ENCODE measurements around the gene BSND. TPM values are rescaled to one million over a fixed set of nuclear protein-coding genes. Genes with fewer than 3 reads are reported as not detected.

Gene BSND
- total and polyA plus RNA-seq, 3 experiments from 2014 or later, result not detected

DNA sequence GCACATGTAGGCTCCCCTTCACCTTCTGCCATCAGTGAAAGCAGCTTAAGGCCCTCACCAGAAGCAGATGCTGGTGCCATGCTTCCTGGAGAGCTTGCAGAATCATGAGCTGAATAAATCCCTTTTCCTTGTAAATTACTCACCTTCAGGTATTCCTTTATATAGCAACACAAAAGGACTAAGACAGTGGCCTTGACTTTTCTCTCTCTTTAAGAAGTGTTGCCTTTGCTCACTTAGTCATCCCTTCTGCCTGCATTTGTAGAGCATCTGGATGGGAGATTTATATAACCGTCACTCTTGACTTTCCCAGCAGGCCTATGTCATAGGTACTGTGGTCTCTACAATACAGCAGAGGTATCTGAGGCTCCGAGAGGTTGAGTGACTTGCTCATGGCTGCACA lies 44.3 kb downstream of the BSND start:
- H3K4me1 Mint-ChIP-seq, result peaks cover 0 to 11% (median 0%) of the 10 kb centered on the region in 3 donors
- no peaks in the 10 kb centered on the region for H3K36me3 ChIP-seq (ENCODE audit: insufficient read depth, low read length)
- CTCF ChIA-PET, result no interaction called here
- peaks cover 33 to 35% of the 10 kb centered on the region in 2 donors for H3K27me3 Mint-ChIP-seq
- POLR2A ChIA-PET, result no interaction called here
- no peak overlapping the region for H3K27ac Mint-ChIP-seq
- no peaks in the 10 kb centered on the region for H3K27me3 ChIP-seq (ENCODE audit: insufficient read depth, low read length, poor library complexity, severe bottlenecking)
- no peaks in the 10 kb centered on the region for H3K9me3 ChIP-seq (ENCODE audit: low read length)
- H3K4me3 Mint-ChIP-seq, result no peak overlapping the region
- no peaks in the 10 kb centered on the region for H3K9me3 Mint-ChIP-seq
- H3K4me1 ChIP-seq (ENCODE audit: insufficient read depth, low read length), result no peaks in the 10 kb centered on the region
- H3K36me3 Mint-ChIP-seq, result no peaks in the 10 kb centered on the region
- DNase-seq, result no peak
- no peak overlapping the region for H3K27ac ChIP-seq (ENCODE audit: low read depth, low read length)
- no peak overlapping the region for H3K4me3 ChIP-seq (ENCODE audit: low read length)

DNA sequence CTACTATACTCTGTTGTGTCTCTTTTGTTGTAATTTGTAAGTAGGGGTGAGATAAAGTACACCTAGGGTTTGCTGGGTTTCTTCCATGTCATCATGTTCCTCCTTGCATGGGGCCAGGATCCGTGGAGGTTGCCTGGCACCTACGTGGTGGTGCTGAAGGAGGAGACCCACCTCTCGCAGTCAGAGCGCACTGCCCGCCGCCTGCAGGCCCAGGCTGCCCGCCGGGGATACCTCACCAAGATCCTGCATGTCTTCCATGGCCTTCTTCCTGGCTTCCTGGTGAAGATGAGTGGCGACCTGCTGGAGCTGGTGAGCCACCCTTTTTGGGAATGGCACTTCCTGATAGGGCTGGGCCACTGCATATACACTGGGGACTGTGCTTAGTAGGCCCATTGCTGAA lies 45.0 kb downstream of the BSND start:
- no peaks in the 10 kb centered on the region for H3K36me3 Mint-ChIP-seq
- no peak for DNase-seq
- no peak overlapping the region for H3K27ac ChIP-seq (ENCODE audit: low read depth, low read length)
- no peaks in the 10 kb centered on the region for H3K36me3 ChIP-seq (ENCODE audit: insufficient read depth, low read length)
- no peaks in the 10 kb centered on the region for H3K27me3 ChIP-seq (ENCODE audit: insufficient read depth, low read length, poor library complexity, severe bottlenecking)
- H3K27me3 Mint-ChIP-seq, result peaks cover 31 to 32% of the 10 kb centered on the region in 2 donors
- H3K4me3 ChIP-seq (ENCODE audit: low read length), result no peak overlapping the region
- H3K4me1 Mint-ChIP-seq, result peaks cover 0 to 11% (median 0%) of the 10 kb centered on the region in 3 donors
- ChIA-PET POLR2A (no interaction called here), CTCF (no interaction called here)
- H3K27ac Mint-ChIP-seq, result no peak overlapping the region
- H3K9me3 Mint-ChIP-seq, result no peaks in the 10 kb centered on the region
- no peaks in the 10 kb centered on the region for H3K4me1 ChIP-seq (ENCODE audit: insufficient read depth, low read length)
- H3K4me3 Mint-ChIP-seq, result no peak overlapping the region
- no peaks in the 10 kb centered on the region for H3K9me3 ChIP-seq (ENCODE audit: low read length)

DNA sequence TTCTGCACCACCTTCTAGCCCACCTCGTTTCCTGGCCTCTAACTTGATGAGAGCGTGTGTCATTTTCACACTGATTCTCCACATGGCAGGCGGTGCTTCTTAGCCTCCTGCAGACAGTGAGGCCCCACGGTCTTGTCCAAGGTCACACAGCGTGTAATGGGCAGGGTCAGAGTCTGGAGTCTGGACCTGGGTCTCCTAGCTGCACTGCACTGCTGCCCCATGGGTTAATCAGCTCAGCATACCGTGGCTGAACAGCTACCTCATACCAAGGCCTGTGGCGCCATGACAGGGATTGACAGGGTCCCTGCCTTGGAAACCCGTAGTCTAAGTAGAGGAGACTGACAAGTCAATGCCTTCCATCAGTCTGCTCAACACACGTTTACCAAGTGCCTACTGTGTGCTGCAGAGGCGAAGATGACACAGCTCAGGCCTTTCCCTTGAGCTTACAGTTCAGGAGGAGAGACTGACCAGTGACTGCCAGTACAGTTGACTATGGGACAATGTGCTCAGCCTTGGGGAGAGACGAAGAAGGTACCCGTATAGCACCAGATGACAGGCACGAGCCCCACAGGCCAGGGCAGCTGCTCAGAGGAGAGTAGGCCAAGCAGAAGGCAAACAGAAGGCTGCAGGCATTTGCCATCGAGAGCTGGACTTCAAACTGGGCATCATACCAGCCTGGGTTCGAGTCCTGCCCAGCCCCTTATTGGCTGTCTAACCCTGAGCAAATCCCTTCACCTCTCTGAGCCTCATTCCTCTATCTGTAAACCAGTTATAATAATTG lies 46.1 kb downstream of the BSND start:
- no peaks in the 10 kb centered on the region for H3K36me3 ChIP-seq (ENCODE audit: insufficient read depth, low read length)
- Mint-ChIP-seq H3K27me3 (peaks cover 24 to 25% of the 10 kb centered on the region in 2 donors), H3K4me1 (peaks cover 0 to 4% (median 0%) of the 10 kb centered on the region in 3 donors), H3K9me3 (no peaks in the 10 kb centered on the region), H3K4me3 (no peak overlapping the region), H3K27ac (no peak overlapping the region), H3K36me3 (peaks cover 0 to 1% (median 0%) of the 10 kb centered on the region in 3 donors)
- no peak for DNase-seq
- ChIA-PET CTCF (no interaction called here), POLR2A (no interaction called here)
- H3K27me3 ChIP-seq (ENCODE audit: insufficient read depth, low read length, poor library complexity, severe bottlenecking), result no peaks in the 10 kb centered on the region
- H3K9me3 ChIP-seq (ENCODE audit: low read length), result no peaks in the 10 kb centered on the region
- H3K4me1 ChIP-seq (ENCODE audit: insufficient read depth, low read length), result no peaks in the 10 kb centered on the region
- no peak overlapping the region for H3K27ac ChIP-seq (ENCODE audit: low read depth, low read length)
- H3K4me3 ChIP-seq (ENCODE audit: low read length), result no peak overlapping the region

DNA sequence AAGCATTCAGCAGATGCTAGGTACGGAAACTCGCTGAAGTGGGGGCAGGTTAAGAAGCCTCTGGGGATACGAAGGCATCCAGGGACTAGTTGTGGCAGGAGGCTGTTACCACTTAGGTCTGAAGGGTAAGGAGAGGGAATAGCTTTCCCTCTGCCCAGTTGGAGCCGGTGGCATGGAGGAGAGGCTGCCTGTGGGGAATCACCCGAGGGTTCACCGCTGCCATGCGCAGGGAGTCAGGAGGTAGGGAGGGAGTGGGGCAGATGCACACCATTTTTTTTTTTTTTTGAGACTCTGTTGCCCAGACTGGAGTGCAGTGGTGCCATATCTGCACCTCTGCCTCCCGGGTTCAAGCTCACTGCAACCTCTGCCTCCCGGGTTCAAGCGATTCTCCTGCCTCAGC lies 46.7 kb downstream of the BSND start:
- Mint-ChIP-seq H3K4me3 (no peak overlapping the region), H3K9me3 (no peaks in the 10 kb centered on the region), H3K27me3 (peaks cover 18 to 19% of the 10 kb centered on the region in 2 donors), H3K27ac (no peak overlapping the region), H3K36me3 (peaks cover 0 to 1% (median 0%) of the 10 kb centered on the region in 3 donors), H3K4me1 (no peaks in the 10 kb centered on the region)
- ChIA-PET POLR2A (no interaction called here), CTCF (no interaction called here)
- no peaks in the 10 kb centered on the region for H3K27me3 ChIP-seq (ENCODE audit: insufficient read depth, low read length, poor library complexity, severe bottlenecking)
- no peak overlapping the region for H3K4me3 ChIP-seq (ENCODE audit: low read length)
- H3K36me3 ChIP-seq (ENCODE audit: insufficient read depth, low read length), result no peaks in the 10 kb centered on the region
- DNase-seq, result no peak
- no peaks in the 10 kb centered on the region for H3K4me1 ChIP-seq (ENCODE audit: insufficient read depth, low read length)
- no peak overlapping the region for H3K27ac ChIP-seq (ENCODE audit: low read depth, low read length)
- H3K9me3 ChIP-seq (ENCODE audit: low read length), result no peaks in the 10 kb centered on the region

DNA sequence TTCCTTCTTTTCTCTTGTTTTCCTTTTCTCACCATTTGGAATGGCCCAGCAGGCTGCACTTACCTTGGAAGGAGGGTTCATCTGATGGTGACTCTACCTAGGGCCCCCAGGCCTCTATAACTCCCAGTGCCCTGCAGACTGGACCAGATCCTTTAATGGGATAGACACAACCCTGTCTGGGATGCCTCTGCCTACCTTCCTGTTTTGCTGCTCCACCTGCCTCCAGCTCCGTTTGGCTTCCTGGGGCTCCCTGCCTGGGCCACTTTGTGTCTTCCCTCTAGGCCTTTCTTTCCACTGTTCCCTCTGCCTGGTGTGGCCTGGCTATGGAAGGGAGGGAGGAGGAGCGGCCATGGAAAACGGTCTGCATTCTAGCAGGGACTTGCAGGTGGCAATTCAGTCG lies 48.1 kb downstream of the BSND start:
- POLR2A ChIA-PET, result no interaction called here
- Mint-ChIP-seq H3K27me3 (peaks cover 5 to 12% of the 10 kb centered on the region in 2 donors), H3K9me3 (no peaks in the 10 kb centered on the region), H3K4me1 (no peaks in the 10 kb centered on the region), H3K4me3 (no peak overlapping the region), H3K36me3 (peaks cover 0 to 1% (median 0%) of the 10 kb centered on the region in 3 donors), H3K27ac (peak overlapping the region in 1 of 8 donors; percentile 13)
- Histone ChIP-seq H3K4me3 (ENCODE audit: low read length) (no peak overlapping the region), H3K36me3 (ENCODE audit: insufficient read depth, low read length) (no peaks in the 10 kb centered on the region), H3K27me3 (ENCODE audit: insufficient read depth, low read length, poor library complexity, severe bottlenecking) (no peaks in the 10 kb centered on the region), H3K4me1 (ENCODE audit: insufficient read depth, low read length) (no peaks in the 10 kb centered on the region), H3K9me3 (ENCODE audit: low read length) (no peaks in the 10 kb centered on the region), H3K27ac (ENCODE audit: low read depth, low read length) (no peak overlapping the region)
- no peak for DNase-seq
- CTCF ChIA-PET, result no interaction called here

DNA sequence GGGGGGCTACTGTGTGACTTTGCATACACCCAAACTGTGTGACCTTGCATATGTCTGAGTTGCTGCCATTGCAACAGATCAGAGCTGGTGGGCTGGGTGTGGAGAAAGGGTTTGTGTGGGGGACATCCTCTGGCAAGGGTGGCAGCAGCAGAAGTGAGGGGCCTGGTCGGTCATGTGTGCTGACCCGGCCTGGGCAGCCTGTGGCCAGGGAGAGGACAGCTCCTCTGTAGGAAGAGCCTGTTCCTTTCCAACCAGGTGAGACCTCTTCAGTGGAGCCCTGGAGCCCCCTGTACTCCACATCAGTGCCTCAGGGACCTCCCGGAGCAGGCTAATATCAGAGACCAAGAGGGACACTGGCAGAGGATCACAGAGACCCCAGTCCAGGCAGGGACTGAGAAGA lies 48.9 kb downstream of the BSND start:
- POLR2A ChIA-PET, result no interaction called here

DNA sequence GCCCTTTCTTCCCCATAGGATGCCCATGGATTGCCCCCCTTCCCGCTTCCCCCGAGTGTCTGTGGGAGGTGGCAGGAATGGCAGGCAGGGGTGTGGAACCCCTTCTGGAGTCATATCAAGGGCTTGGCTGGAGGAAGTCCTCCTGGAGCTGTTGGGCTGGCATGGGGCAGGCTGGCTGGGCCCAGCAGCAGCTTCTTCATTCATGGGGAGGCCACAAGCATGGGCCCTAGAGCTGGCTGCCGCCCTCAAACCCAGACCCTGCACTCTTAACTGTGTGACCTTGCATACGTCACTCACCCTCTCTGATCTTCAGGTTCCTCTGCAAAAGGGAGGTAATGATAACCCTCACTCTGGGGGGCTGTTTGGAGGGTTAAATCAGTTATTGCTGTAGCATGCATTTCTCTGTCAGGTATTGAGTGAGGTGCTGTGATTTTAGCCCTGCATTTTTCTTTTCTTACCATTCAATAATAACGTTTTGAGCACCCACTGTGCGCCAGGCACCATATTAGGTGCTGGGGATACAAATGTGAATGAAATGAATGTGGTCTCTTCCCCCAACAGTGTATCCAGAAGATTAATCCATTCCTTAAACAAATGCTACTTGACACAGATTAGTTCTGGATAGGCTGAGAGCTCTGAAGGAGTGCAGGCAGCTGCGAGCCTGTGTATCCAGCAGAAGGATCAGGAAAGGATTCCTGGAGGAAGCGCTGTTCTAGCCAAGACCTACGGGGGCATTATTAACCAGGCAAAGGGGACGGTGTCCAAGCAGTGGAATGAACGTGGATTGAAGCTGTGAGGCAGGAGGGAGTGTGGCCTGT lies 49.9 kb downstream of the BSND start:
- peaks cover 0 to 6% of the 10 kb centered on the region in 2 donors for H3K27me3 Mint-ChIP-seq
- no peak overlapping the region for H3K27ac ChIP-seq (ENCODE audit: low read depth, low read length)
- peaks cover 0 to 1% (median 0%) of the 10 kb centered on the region in 3 donors for H3K36me3 Mint-ChIP-seq
- H3K27me3 ChIP-seq (ENCODE audit: insufficient read depth, low read length, poor library complexity, severe bottlenecking), result no peaks in the 10 kb centered on the region
- H3K27ac Mint-ChIP-seq, result no peak overlapping the region
- no peaks in the 10 kb centered on the region for H3K36me3 ChIP-seq (ENCODE audit: insufficient read depth, low read length)
- no peaks in the 10 kb centered on the region for H3K4me1 ChIP-seq (ENCODE audit: insufficient read depth, low read length)
- POLR2A ChIA-PET, result no interaction called here
- no peak overlapping the region for H3K4me3 Mint-ChIP-seq
- DNase-seq, result no peak
- no peaks in the 10 kb centered on the region for H3K9me3 Mint-ChIP-seq
- no peak overlapping the region for H3K4me3 ChIP-seq (ENCODE audit: low read length)
- CTCF ChIA-PET, result interaction anchor here (1.5 kb wide), 1 partner anchor 8 kb away, joined by 3 read pairs; no protein-coding TSS in a partner anchor
- H3K9me3 ChIP-seq (ENCODE audit: low read length), result no peaks in the 10 kb centered on the region
- no peaks in the 10 kb centered on the region for H3K4me1 Mint-ChIP-seq

More for the DNA sequence above, 48.9 kb downstream of the BSND start:
- no peaks in the 10 kb centered on the region for H3K36me3 ChIP-seq (ENCODE audit: insufficient read depth, low read length)
- Mint-ChIP-seq H3K27ac (no peak overlapping the region), H3K4me1 (no peaks in the 10 kb centered on the region), H3K4me3 (no peak overlapping the region), H3K9me3 (no peaks in the 10 kb centered on the region), H3K36me3 (peaks cover 0 to 1% (median 0%) of the 10 kb centered on the region in 3 donors), H3K27me3 (peaks cover 0 to 6% of the 10 kb centered on the region in 2 donors)
- no peaks in the 10 kb centered on the region for H3K9me3 ChIP-seq (ENCODE audit: low read length)
- CTCF ChIA-PET, result no interaction called here
- H3K27ac ChIP-seq (ENCODE audit: low read depth, low read length), result no peak overlapping the region
- H3K4me1 ChIP-seq (ENCODE audit: insufficient read depth, low read length), result no peaks in the 10 kb centered on the region
- no peak overlapping the region for H3K4me3 ChIP-seq (ENCODE audit: low read length)
- DNase-seq, result no peak
- H3K27me3 ChIP-seq (ENCODE audit: insufficient read depth, low read length, poor library complexity, severe bottlenecking), result no peaks in the 10 kb centered on the region

DNA sequence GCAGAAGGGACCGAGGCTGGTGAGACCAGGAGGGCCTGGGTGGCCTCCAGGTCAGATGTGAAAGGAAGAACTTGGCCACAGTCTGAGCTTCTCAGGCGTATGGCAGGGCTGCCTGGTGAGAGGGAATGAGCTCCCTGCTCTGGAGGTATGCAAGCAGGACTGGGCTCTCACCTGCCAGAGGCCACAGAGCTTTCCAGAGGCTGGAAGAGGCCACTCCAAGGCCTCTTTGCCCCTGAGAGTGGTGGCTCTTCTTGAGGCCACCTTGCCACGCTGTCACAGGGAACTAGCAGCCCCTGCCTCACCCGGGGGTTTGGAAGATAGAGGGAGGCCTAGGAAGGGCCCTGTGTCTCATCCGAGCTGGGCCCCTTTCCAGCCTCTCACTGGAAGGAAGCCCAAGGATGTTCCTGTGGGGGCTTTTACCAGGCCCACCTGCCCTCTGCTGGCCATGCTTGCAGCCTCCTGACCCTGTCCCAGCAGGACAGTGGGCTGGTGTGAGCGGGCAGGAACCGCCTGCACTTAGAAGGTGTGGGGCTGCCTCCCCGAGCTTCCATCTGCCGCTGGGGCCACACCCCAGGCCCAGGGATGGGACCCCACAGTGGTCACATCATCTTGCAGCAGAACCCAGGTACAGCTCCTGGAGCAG lies 50.7 kb downstream of the BSND start:
- ChIA-PET POLR2A (no interaction called here), CTCF (interaction anchor here (1.5 kb wide), 1 partner anchor 9 kb away, joined by 3 read pairs; no protein-coding TSS in a partner anchor)
- DNase-seq, result no peak
- H3K4me1 Mint-ChIP-seq, result no peaks in the 10 kb centered on the region
- Histone ChIP-seq H3K36me3 (ENCODE audit: insufficient read depth, low read length) (no peaks in the 10 kb centered on the region), H3K4me1 (ENCODE audit: insufficient read depth, low read length) (no peaks in the 10 kb centered on the region), H3K4me3 (ENCODE audit: low read length) (no peak overlapping the region), H3K27me3 (ENCODE audit: insufficient read depth, low read length, poor library complexity, severe bottlenecking) (no peaks in the 10 kb centered on the region), H3K9me3 (ENCODE audit: low read length) (no peaks in the 10 kb centered on the region), H3K27ac (ENCODE audit: low read depth, low read length) (no peak overlapping the region)
- H3K9me3 Mint-ChIP-seq, result no peaks in the 10 kb centered on the region
- H3K36me3 Mint-ChIP-seq, result peaks cover 0 to 1% (median 0%) of the 10 kb centered on the region in 3 donors
- peaks cover 0 to 6% of the 10 kb centered on the region in 2 donors for H3K27me3 Mint-ChIP-seq
- H3K4me3 Mint-ChIP-seq, result no peak overlapping the region
- H3K27ac Mint-ChIP-seq, result no peak overlapping the region

Measured in CD8-positive, alpha-beta memory T cell (primary cell).